GM12892 (cell line): ENCODE measurements around the gene TBC1D23.

Experiments
- POLR2A ChIP-seq: IDR thresholded peaks from 2 replicates; pipeline ENCODE4 v1.6.1; 2011; ENCODE audit warnings: low read depth, low read length, control low read depth
- POLR2AphosphoS5 ChIP-seq: IDR thresholded peaks from 2 replicates; pipeline ENCODE4 v1.6.1; 2011; ENCODE audit warnings: low read depth, low read length, control low read depth
- TAF1 ChIP-seq: IDR thresholded peaks from 2 replicates; pipeline ENCODE4 v1.6.1; 2011; ENCODE audit warnings: low read depth, mild to moderate bottlenecking, control low read depth, low read length, borderline replicate concordance

GRCh38 chr3:100368441-100368840, 107.6 kb downstream of the TBC1D23 start:
- TF ChIP-seq TAF1 (no peak), POLR2AphosphoS5 (no peak), POLR2A (no peak)
